Nephron progenitor cell (in vitro differentiated cells): Measurements from ENCODE around the gene MBOAT1.

Experiments used
- DNase-seq: peaks from one replicate; pipeline ENCODE4 v3.0.0; 2021
- H3K27ac Mint-ChIP-seq: 2 replicates; pipeline ENCODE4 v1.8.0; 2021; ENCODE audit warnings: mild to moderate bottlenecking, moderate library complexity, mixed read lengths
- H3K27me3 Mint-ChIP-seq: 2 replicates; pipeline ENCODE4 v1.8.0; 2021; ENCODE audit warnings: mild to moderate bottlenecking, low read depth, mixed read lengths; ENCODE audit not compliant: poor library complexity
- H3K36me3 Mint-ChIP-seq: 2 replicates; pipeline ENCODE4 v1.8.0; 2021; ENCODE audit warnings: low read depth, mixed read lengths
- H3K4me1 Mint-ChIP-seq: 2 replicates; pipeline ENCODE4 v1.8.0; 2021; ENCODE audit warnings: mixed read lengths
- H3K4me3 Mint-ChIP-seq: 2 replicates; pipeline ENCODE4 v1.8.0; 2021; ENCODE audit warnings: mild to moderate bottlenecking, moderate library complexity, mixed read lengths
- H3K9me3 Mint-ChIP-seq: 2 replicates; pipeline ENCODE4 v1.8.0; 2021; ENCODE audit warnings: mild to moderate bottlenecking, moderate library complexity, mixed read lengths
- CTCF ChIP-seq: fragments of 200-600 bp; sonication (generic); IDR thresholded peaks from 2 replicates; pipeline ENCODE4 v1.5.0; 2021; ENCODE audit warnings: antibody characterized with exemption

The MBOAT1 gene

DNA sequence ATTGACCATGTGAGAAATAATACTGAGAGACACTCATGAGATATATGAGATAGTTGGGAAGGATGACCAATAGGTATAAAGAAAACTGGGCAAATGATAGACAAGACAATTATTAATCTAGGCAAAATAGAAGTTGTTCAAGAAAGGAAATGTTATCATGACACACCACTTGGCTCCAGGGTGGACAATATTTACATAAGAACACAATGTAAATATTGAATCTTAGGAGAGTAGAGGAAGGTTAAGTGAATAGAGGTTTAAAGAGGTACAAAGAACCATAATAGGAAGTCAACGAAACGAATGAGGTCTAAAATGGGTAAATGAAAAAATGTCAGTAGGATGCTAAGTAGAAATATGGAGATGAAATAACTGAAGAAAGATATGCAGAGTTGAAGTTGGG, 126.5 kb downstream of the MBOAT1 start:
- peaks cover 4% of the 10 kb centered on the region for H3K27me3 Mint-ChIP-seq
- DNase-seq: no peak
- H3K4me1 Mint-ChIP-seq: peaks cover 6% of the 10 kb centered on the region
- H3K4me3 Mint-ChIP-seq: no peak overlapping the region
- no peak for TF ChIP-seq CTCF
- peaks cover 10% of the 10 kb centered on the region for H3K9me3 Mint-ChIP-seq
- no peaks in the 10 kb centered on the region for H3K36me3 Mint-ChIP-seq
- no peak overlapping the region for H3K27ac Mint-ChIP-seq

DNA sequence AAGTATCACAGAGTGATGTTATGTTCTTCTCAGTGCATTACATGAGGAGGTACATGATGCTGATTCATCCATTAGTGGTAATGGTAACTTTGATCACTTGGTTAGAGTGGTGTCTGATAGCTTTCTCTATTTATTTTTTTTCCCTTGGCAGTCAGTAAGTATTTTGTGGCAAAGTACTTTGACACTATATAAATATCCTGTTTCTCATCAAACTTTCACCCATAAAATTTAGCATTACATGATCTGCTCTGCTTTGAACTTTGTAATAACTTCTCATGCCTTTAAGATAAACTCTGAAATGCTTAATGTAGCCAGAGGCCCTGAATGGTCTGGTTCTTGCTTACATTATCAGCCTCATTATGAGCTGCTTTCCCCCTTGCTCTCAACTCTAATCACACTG, 127.9 kb downstream of the MBOAT1 start:
- no peak overlapping the region for H3K27ac Mint-ChIP-seq
- no peaks in the 10 kb centered on the region for H3K36me3 Mint-ChIP-seq
- no peak for DNase-seq
- H3K27me3 Mint-ChIP-seq: peaks cover 4% of the 10 kb centered on the region
- no peak for TF ChIP-seq CTCF
- no peaks in the 10 kb centered on the region for H3K4me1 Mint-ChIP-seq
- no peak overlapping the region for H3K4me3 Mint-ChIP-seq
- peaks cover 13% of the 10 kb centered on the region for H3K9me3 Mint-ChIP-seq

GRCh38 chr6:20071998-20072397, 140.3 kb downstream of the MBOAT1 start:
- H3K4me3 Mint-ChIP-seq: no peak overlapping the region
- H3K9me3 Mint-ChIP-seq: peaks cover 48% of the 10 kb centered on the region
- H3K27ac Mint-ChIP-seq: no peak overlapping the region
- no peaks in the 10 kb centered on the region for H3K4me1 Mint-ChIP-seq
- TF ChIP-seq CTCF: no peak
- H3K27me3 Mint-ChIP-seq: peaks cover 7% of the 10 kb centered on the region
- DNase-seq: no peak
- peaks cover 13% of the 10 kb centered on the region for H3K36me3 Mint-ChIP-seq

DNA sequence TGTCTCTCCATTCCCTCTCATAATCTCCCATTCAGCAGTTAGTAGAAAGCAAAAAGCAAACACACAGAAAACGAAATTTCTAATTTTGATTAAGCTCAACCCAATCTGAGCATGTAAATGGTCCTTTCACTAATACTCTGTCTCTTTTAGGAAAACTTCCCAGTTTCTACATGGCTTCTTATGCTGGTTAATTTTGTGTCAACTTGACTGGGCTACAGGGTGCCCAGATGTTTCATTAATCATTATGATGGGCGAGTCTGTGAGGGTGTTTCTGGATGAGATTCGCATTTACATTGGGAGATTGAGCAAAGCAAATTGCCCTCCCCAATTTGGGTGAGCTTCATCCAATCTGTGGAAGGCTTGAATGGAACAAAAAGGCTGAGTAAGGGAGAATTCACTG, 142.2 kb downstream of the MBOAT1 start:
- no peaks in the 10 kb centered on the region for H3K4me1 Mint-ChIP-seq
- peaks cover 7% of the 10 kb centered on the region for H3K27me3 Mint-ChIP-seq
- peaks cover 33% of the 10 kb centered on the region for H3K9me3 Mint-ChIP-seq
- no peak overlapping the region for H3K27ac Mint-ChIP-seq
- TF ChIP-seq CTCF: no peak
- H3K36me3 Mint-ChIP-seq: peaks cover 13% of the 10 kb centered on the region
- DNase-seq: no peak
- H3K4me3 Mint-ChIP-seq: no peak overlapping the region

GRCh38 chr6:20069021-20069522, 143.2 kb downstream of the MBOAT1 start:
- Mint-ChIP-seq H3K4me1 (no peaks in the 10 kb centered on the region), H3K4me3 (no peak overlapping the region), H3K27me3 (peaks cover 7% of the 10 kb centered on the region), H3K36me3 (peaks cover 13% of the 10 kb centered on the region), H3K27ac (no peak overlapping the region), H3K9me3 (peaks cover 31% of the 10 kb centered on the region)
- DNase-seq: no peak
- TF ChIP-seq CTCF: no peak

DNA sequence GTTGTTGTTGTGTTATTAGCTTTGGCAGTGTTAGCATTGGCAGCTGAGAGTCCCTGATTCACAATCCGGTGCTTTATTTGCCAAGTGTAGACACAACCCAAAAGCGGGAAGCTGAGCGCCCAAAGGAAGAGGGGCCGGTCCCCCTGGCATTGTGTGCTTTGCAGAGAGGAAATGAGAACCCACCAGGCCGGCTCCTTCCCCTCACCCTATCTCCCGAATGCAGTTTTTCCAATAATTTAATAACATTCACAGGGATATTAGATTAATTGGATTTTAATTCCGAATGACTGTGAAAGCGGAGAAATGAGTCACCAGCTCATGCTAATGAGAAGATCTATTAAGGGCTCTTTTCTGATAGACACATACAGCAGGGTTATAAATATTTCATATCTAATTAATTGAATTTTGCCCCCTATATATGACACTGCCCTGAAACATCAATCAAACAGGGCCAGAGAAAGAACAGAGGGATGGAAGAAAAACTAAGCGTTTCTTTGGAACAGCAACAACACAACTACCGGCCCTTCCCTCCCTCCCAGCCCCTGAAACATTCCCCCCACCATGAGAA, 143.8 kb downstream of the MBOAT1 start:
- peaks cover 7% of the 10 kb centered on the region for H3K27me3 Mint-ChIP-seq

More for the DNA sequence above, 143.8 kb downstream of the MBOAT1 start:
- peaks cover 31% of the 10 kb centered on the region for H3K9me3 Mint-ChIP-seq
- DNase-seq: no peak
- no peaks in the 10 kb centered on the region for H3K4me1 Mint-ChIP-seq
- H3K36me3 Mint-ChIP-seq: peaks cover 13% of the 10 kb centered on the region
- H3K27ac Mint-ChIP-seq: no peak overlapping the region
- no peak overlapping the region for H3K4me3 Mint-ChIP-seq
- TF ChIP-seq CTCF: no peak
